ENCODE data around the gene GRK3.

The GRK3 gene

GRCh38 chr22:25663654-25664053 is 99.2 kb downstream of the GRK3 start:
- no peak for DNase-seq (ENCODE audit: low spot score)

GRCh38 chr22:25666308-25666707 is 101.8 kb downstream of the GRK3 start:
- no peak for DNase-seq (ENCODE audit: low spot score)

DNA sequence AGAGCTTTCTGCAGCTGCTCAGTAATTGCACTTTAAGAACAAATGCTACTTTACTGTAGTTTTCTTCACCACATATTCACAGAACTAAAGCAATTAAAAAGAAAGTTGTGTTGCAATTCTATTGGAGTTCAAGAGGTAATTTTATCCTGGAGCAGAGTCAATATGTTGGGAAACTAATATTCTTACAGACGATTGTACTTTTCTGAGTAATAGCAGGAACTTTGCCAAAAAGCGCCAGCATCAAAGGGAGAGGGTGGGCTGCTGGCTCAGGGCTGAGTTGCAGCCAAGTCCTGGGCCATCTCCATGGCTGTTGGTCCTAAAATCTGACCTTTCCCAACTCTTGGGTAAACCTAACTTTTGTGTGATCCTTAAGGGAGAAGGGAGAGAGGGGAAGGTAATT is 104.0 kb downstream of the GRK3 start:
- DNase-seq (ENCODE audit: low spot score) = no peak

- no peak for DNase-seq (ENCODE audit: low spot score)
These were observed 105.0 kb downstream of the GRK3 start for GRCh38 chr22:25669253-25670069.

GRCh38 chr22:25670070-25670461 is 105.6 kb downstream of the GRK3 start:
- DNase-seq (ENCODE audit: low spot score) = no peak

- DNase-seq (ENCODE audit: low spot score) = no peak
These were observed 108.0 kb downstream of the GRK3 start for GRCh38 chr22:25672289-25673084.

GRCh38 chr22:25673713-25674112 is 109.2 kb downstream of the GRK3 start:
- no peak for DNase-seq (ENCODE audit: low spot score)

- DNase-seq (ENCODE audit: low spot score) = no peak
These were observed 113.2 kb downstream of the GRK3 start for GRCh38 chr22:25677631-25678030.

GRCh38 chr22:25680051-25680450 is 115.6 kb downstream of the GRK3 start:
- DNase-seq (ENCODE audit: low spot score) = no peak

- DNase-seq (ENCODE audit: low spot score) = no peak
These were observed 116.5 kb downstream of the GRK3 start for GRCh38 chr22:25680956-25681355.

GRCh38 chr22:25682109-25682508 is 117.6 kb downstream of the GRK3 start:
- DNase-seq (ENCODE audit: low spot score) = no peak

DNA sequence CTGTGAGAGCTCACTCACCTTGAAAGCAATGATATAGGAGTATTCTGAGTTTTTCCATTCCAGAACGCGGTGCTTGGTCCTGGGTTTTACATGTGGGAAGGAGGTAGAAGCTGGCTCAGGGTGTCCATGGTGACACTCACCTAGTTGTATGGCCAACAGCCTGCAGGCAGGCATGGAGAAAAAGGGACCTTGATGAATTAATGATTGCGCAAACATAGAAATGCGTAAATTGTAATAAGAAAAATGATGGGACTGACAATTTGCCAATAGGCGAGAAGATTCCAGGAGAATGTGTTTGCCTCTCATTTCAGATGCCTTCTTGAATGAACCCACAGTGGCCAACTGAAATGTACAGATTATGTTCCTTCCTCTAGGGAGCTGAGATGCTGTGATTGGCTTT is 124.2 kb downstream of the GRK3 start:
- no peak for DNase-seq (ENCODE audit: low spot score)

DNA sequence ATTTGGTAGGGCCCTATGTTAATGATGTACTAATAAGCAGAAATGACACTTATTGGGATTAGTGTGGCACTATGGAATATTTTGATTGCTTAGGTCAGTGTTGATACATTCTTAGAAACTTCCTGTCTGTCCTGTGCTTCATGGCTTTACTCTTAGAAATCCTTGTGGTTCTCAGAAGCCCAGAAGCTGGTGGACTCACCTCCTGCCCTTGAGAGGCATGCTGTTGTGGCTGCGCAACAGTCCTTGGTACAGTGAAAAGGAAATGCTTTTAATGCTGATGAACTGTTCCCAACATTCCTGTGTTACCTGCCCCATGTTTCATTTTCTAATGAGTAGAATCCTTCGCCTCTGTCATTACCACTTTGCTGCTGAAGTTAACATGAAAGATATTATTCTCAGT is 125.2 kb downstream of the GRK3 start:
- no peak for DNase-seq (ENCODE audit: low spot score)

DNA sequence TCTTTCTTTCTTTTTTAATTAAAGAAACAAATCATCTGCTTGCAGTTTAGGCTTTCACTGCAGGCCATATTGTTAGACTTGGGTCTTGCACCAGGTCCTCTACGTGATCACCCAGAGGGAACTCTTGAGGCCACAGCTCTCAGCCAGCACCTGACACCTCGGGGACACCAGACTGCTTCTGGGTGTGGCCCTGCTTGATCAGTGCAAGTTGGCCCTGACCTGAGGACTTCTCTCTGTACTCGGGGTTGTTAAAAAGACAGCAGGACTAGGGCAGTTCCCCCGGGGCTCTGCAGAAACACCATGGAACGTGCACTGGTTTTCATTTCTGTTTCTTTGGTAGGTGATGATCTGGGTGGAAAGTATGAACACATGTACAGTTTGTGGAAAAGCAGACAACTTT is 126.3 kb downstream of the GRK3 start:
- DNase-seq (ENCODE audit: low spot score) = no peak

DNA sequence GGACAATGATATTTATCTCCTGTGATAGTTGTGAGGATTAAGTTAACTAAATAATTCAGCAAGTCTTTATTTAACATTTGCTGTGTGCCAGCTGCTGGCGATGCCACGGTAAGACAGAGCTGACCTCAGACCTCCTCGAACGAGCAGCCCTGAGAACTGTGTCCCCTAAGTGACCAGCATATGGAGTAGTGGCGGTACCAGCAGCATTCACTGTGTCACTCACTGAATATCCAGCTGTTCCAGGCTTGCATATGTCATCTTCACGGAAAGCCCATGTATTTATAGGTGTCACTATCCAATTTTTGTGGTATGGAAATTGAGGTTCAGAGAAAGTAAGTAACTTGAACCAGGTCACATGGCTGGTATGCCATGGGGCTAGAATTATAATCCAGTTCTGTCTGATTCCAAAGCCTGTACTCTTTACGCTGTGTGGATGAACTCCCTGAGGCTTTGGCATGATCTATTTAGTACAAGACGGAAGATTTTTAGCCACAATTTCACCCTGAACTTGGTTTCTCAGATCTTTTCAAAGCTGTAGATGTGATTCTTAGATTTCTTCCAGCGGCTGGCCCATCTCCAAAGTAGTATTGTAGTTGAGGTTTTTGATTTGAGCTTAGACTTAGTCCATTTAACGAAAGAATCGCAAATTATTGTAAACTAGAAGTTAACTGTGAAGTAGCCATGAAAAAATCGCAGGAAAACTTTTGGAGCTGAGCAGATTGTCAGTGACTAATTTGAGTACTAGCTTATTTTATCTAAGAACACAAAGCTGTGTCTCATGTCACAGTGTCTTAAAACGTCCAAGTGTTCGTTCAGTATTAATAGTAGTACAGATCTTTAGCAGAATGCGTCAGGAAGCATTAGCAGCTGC is 128.2 kb downstream of the GRK3 start:
- DNase-seq (ENCODE audit: low spot score) = no peak

- DNase-seq (ENCODE audit: low spot score) = no peak
These were observed 128.7 kb downstream of the GRK3 start for GRCh38 chr22:25693268-25693565.

- DNase-seq (ENCODE audit: low spot score) = no peak
These were observed 129.9 kb downstream of the GRK3 start for GRCh38 chr22:25694196-25694907.

DNA sequence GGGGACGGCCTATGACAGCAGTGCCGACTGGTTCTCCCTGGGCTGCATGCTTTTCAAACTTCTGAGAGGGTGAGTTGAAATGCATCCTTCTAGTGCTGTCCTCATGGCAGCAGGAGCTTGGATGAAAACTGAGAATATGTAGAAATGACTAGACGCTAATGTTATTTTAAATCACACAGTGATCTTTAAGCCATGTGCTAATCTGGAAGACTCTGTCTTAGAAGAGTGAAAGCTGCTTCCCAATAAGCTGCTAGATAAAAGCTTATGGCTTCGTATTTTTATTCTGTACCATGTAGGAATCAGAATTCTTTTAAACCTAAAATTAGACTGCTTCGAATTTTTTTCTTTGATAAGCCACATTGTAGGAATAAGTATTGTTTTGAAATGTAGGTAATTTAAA is 130.7 kb downstream of the GRK3 start:
- no peak for DNase-seq (ENCODE audit: low spot score)

GRCh38 chr22:25696763-25697162 is 132.3 kb downstream of the GRK3 start:
- no peak for DNase-seq (ENCODE audit: low spot score)

GRCh38 chr22:25697181-25697664 is 132.7 kb downstream of the GRK3 start:
- no peak for DNase-seq (ENCODE audit: low spot score)

GRCh38 chr22:25697978-25698377 is 133.5 kb downstream of the GRK3 start:
- no peak for DNase-seq (ENCODE audit: low spot score)

- no peak for DNase-seq (ENCODE audit: low spot score)
These were observed 134.0 kb downstream of the GRK3 start for GRCh38 chr22:25698461-25698860.

All from hematopoietic multipotent progenitor cell treated with erythropoietin and hydrocortisone succinate and interleukin-3 and kit ligand, for 15 days (in vitro differentiated cells).